GM21825 (cell line): ENCODE results near the gene FLYWCH1.

Experiments
- ATAC-seq: cut with Tn5 transposase; IDR thresholded peaks from one replicate; pipeline ENCODE4 v1.9.1; 2021; ENCODE audit warnings: mild to moderate bottlenecking, moderate library complexity; ENCODE audit not compliant: unreplicated experiment

Gene FLYWCH1

GRCh38 chr16:2949705-2950352 lies 38.1 kb downstream of the FLYWCH1 start:
- no peak for ATAC-seq

DNA sequence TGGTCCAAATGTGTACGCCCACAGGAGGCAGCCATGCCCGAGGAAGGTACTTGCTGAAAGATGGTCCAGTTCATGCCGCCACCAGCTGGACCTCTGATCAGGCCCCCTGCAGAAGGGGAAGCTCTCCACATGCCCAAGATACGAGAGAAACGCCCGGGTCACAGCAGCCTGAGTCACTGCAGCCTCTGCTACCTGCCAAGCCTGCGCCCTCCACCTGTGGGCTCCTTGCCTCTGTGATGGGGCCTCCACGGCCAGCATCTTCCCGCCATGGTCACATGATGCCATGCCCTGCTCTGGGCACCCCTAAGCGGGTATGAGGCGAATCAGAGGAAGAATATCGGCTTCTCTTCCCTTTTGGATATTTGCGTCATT lies 38.6 kb downstream of the FLYWCH1 start:
- no peak for ATAC-seq

DNA sequence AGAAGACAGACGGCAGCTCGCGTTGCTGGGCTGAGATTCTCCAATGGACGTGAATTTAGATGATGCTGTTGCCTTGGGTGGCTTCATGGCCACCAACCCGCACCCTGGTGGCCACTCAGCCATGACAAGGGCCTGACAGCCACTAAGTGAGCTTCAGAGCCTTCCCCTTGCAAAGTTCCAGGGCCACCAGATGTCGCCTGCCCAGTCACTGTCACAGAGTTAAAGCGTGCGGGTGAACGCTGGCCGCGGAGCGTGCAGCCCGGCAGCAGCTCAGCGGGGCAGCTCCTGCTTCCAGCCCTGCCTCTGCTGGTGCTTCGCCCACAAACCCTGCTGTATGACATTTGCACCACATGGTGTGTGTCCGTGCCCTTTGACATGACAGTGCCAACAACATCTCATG lies 39.0 kb downstream of the FLYWCH1 start:
- ATAC-seq = no peak

DNA sequence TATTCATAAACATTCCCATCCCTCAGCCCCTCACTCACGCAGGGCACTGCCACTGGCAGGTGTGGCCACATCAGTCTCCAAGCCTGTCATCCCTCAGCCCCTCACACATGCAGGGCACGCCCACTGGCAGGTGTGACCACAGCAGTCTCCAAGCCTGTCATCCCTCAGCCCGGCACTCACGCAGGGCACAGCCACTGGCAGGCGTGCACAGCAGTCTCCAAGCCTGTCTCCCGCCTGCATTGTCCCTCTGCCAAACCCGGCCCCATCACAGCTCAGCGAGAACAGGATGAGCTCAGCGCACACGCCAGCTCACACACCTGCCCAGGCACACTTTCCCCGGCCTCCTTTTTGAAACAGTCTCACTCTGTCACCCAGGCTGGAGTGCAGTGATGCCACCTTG lies 40.9 kb downstream of the FLYWCH1 start:
- no peak for ATAC-seq

DNA sequence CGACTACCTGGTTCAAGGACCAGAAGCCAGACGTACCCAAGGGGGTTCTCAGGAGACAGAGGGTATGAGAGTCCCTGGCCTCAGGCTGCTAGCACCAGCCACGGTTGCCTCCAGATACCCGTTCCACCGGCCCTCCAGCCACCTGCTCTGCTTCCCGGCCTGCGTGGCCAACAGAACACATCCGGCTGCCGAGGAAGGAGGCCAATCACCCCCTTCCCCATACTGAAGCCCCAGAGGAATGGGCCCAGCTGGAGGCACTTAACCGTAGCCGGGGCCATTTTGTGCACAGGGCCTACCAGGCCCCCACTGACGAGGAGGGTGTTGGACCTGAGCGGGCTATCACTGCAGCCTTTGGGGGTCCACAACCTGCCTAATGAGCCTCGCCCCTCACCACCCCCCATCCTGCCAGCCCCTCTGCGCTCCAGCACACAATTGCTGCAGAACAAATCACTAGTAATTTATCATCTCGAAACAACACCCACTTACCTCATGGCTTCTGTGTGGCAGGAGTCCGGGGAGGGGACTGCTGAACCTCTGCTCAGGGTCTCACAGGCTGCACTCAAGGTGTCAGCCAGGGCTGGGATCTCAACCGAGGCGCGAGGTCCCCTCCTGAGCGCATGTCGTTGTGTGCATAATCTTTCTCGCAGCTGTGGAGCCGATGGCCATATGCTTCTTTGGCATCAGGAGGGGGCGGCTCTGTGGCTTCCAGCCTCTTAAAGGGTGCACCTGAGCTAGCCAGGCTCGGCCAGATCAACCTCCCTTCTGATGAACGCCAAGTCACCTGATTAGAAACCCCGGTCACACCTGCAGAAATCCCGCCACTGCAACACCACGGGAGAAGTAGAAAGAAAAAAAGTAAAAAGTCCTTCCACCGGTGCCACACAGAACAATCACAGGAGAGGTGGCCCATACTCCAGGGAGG lies 42.2 kb downstream of the FLYWCH1 start:
- no peak for ATAC-seq

DNA sequence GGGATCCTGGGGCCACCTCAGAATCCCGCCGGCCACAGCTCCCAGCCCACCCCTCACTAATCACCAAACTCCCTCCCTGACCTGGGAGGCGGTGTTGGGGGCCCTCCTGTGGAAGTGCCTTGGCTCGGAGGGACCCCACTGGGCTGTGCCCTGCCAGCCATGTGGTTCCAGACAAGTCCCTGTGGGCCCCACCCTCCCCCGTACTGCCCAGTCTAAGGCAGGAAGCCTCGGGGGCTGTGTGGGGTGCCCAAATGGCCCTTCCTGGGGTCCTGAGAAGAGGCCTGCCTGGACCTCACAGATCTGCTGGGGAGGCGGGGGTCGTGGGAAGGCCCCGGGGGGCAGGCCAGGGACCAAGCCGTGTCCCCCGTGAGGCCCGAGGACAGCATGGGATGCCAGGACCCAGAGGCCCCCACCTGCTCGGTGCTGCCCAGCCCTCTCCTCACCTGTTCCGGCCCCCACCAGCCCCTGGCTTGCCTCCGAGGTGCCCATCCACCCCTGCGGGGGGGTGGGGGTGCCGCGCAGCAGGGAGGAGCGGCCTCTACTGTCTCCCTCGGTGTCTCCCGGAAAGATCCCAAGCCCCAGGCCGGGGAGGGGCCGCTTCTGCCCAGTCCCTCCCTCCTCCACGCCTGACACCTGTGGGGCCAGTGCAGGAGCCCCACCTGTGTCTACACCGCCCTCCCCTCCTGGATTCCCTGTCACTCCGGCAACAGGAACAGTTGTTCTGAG lies 43.1 kb downstream of the FLYWCH1 start:
- ATAC-seq = no peak

DNA sequence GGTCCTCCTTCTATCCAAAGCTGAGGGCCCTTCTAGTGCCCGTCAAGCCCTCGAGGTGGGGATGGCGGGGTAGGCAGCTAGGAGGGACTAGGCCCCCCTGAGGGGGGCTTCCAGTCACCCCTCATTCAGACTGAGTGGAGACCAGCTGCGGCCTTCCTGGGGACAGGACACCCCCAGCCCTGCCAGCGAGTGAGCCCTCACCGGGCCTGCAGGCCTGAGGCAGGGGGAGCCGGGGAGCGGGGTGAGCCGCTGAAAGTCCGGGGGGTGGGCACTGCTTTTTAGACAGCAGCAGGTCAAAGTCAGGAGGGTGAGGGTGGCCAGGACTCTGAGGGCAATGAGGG lies 43.7 kb downstream of the FLYWCH1 start:
- no peak for ATAC-seq

DNA sequence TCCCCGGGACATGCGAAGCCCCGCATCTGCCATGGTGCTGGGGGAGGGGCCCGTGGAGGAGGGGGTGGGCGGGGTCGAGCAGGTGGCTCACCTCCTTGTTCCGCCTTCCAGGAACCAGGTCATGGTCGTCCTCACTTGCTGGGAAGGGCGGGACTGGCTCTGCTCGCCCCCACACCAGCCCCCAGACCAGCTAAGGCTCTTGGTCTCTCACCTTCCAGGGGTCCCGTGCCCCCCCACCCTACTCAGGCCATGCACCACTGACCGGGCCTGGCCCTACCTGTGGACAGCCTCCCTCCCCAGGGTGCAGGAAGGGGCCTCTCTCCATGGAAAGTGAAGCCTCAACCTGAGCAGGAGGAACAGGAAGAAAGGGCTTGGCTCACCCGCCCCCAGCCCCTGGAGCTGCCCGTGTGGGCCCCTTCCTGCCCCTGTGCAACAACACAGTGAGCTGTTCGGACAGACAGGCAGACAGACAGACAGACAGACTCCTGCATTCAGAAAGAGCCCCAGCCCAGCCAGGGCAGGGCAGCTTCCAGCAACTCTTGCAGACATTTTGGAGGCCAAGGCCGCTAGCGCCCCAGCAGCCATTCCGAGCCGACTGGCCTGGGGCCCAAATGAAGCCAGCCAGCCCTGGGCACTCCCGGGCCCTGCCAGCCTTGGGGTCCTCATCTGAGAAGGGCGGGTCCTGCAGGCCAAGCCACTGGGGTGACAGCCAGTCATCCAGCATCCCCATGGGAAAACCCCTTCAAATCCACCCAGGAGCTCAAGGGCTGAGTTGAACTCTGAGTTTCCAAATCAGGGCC lies 44.2 kb downstream of the FLYWCH1 start:
- no peak for ATAC-seq

DNA sequence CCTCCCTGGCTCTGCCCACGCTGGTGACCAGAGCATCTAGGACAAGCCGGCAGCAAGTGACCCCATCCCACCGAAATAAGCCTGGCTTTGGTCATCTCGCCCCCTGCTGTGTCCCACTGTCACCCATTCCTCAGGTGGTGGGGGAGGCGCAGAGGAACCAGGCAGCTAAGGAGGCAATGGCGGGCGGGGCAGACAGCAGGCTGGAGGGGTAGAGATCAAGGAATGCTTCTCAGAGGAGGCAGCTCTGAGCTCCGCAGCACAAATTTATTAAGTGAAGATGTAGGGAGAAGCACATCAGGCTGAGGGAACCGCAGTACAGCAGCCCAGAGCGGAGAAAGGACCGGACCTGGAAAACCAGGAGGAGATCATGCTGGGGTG lies 44.8 kb downstream of the FLYWCH1 start:
- no peak for ATAC-seq

- ATAC-seq = no peak
Measured at GRCh38 chr16:2959206-2959605, 47.5 kb downstream of the FLYWCH1 start.

DNA sequence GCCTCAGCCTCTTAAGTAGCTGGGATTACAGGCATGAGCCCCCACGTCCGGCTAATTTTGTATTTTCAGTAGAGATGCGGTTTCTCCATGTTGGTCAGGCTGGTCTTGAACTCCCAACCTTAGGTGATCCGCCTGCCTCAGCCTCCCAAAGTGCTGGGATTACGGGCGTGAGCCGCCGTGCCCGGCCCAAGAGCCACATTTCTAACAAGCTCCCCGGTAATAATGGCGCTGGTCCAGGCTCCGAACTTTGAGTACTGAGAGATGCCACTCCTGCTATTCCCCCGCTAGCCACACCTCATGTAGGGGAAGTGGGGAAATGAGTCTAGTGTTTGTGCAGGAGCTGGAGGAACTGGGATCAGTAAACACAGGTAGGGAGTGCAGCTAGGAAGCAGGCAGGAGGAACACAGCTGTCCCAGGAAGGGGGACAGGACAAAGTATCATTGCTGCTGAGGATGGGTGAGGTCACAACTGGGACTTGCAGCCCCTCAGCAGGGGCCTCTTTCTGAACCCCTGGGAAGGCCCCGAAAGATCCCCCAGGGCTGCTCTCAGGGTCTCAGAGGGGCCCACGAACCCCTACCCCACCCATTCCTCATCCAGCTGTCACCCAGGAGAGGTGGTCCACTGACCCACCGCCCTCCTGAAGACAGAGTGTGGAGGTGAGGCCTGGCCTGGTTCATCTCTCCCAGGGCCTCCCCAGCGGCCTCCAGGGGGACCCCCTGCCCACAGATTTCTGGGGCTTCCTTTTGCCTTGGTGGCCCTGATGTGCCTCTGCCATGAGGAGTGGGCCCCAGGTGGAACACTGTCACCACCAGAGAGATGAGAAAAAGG lies 48.7 kb downstream of the FLYWCH1 start:
- ATAC-seq = no peak

- ATAC-seq = no peak
Measured at GRCh38 chr16:2962334-2963073, 50.8 kb downstream of the FLYWCH1 start.

GRCh38 chr16:2963074-2963722 lies 51.5 kb downstream of the FLYWCH1 start:
- ATAC-seq = no peak

GRCh38 chr16:2963723-2964474 lies 52.2 kb downstream of the FLYWCH1 start, which contains the start of gene KREMEN2:
Gene KREMEN2 (plus strand): TSS chr16:2964275. CDS start chr16:2964521, 246 bp downstream.
- no peak for ATAC-seq

DNA sequence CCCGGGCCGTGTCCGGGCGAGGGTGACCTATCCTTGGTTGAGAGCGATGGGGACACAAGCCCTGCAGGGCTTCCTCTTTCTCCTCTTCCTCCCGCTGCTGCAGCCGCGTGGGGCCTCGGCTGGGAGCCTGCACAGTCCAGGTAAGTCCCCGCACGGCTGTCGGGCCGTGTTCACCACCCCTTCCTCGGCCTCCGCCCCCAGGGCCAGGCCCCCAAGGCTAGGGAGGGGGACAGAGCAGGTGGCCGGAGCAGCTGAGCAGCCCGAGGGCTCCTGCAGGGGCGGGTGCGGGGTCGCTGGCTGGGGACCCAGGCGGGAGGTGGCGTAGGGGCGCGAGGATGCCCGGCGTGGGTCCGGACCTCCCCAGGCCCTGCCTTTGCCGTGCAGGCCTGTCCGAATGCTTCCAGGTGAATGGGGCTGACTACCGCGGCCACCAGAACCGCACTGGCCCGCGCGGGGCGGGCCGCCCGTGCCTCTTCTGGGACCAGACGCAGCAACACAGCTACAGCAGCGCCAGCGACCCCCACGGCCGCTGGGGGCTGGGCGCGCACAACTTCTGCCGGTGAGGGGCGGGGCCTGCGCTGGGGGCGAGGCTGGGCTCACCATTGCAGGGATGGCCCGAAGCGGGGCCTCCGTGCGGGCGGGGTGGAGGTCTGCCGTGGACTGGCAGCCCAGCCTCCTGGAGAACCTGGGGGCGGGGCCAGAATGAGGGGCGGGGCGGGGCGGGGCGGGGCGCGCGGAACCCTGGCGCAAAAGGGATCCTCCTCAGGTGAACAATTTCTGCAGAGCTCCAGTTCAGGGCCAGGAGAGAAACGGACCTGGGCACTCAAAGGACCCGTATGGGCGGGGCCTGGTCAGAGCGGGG lies 53.0 kb downstream of the FLYWCH1 start:
- no peak for ATAC-seq

- no peak for ATAC-seq
Measured at GRCh38 chr16:2966043-2966807, 54.5 kb downstream of the FLYWCH1 start.

GRCh38 chr16:2966808-2967191 lies 55.1 kb downstream of the FLYWCH1 start:
- ATAC-seq = no peak
